GM23338 (cell line): ENCODE results near the gene DOCK1. TPM values are rescaled to one million over a fixed set of nuclear protein-coding genes. Genes with fewer than 3 reads are reported as not detected.

Source experiments
- ATAC-seq: fragments of 200-7000 bp; cut with Tn5 transposase; 3 replicates; pipeline ENCODE4 v1.9.1; 2020
- DNase-seq: peaks from one replicate; pipeline ENCODE4 v3.0.0-alpha.2; 2015; ENCODE audit warnings: low spot score
- H2AFZ ChIP-seq: fragments of 200-600 bp; sonication (generic); 2 replicates; pipeline ENCODE4 v1.8.0; 2016; ENCODE audit warnings: antibody characterized with exemption, mild to moderate bottlenecking, moderate library complexity
- H3F3A ChIP-seq: fragments of 200-600 bp; sonication (generic); replicated peaks from 2 replicates; pipeline ENCODE4 v1.8.0; 2017; ENCODE audit warnings: antibody characterized with exemption, mixed run types, low read depth
- H3K27ac ChIP-seq: fragments of 200-600 bp; sonication (generic); 2 replicates; pipeline ENCODE4 v1.6.1; 2016; ENCODE audit warnings: low read depth
- H3K27me3 ChIP-seq: fragments of 200-600 bp; sonication (generic); 2 replicates; pipeline ENCODE4 v1.8.0; 2016; ENCODE audit warnings: mild to moderate bottlenecking, mixed run types, moderate library complexity; ENCODE audit not compliant: insufficient read depth
- H3K36me3 ChIP-seq: fragments of 200-600 bp; sonication (generic); 2 replicates; pipeline ENCODE4 v1.8.0; 2016; ENCODE audit warnings: mild to moderate bottlenecking; ENCODE audit not compliant: insufficient read depth
- H3K4me1 ChIP-seq: fragments of 200-600 bp; sonication (generic); 2 replicates; pipeline ENCODE4 v1.8.0; 2016; ENCODE audit warnings: mild to moderate bottlenecking, moderate library complexity; ENCODE audit not compliant: insufficient read depth
- H3K4me2 ChIP-seq: fragments of 200-600 bp; sonication (generic); 2 replicates; pipeline ENCODE4 v1.7.1; 2017; ENCODE audit warnings: mixed run types
- H3K4me3 ChIP-seq: fragments of 200-600 bp; sonication (generic); 2 replicates; pipeline ENCODE4 v1.6.1; 2016; ENCODE audit warnings: mixed run types
- H3K79me2 ChIP-seq: fragments of 200-600 bp; sonication (generic); replicated peaks from 2 replicates; pipeline ENCODE4 v1.8.0; 2017; ENCODE audit warnings: mild to moderate bottlenecking; ENCODE audit not compliant: insufficient read depth
- H3K9me2 ChIP-seq: fragments of 200-600 bp; sonication (generic); 2 replicates; pipeline ENCODE4 v1.8.0; 2017; ENCODE audit not compliant: insufficient read depth
- H4K20me1 ChIP-seq: fragments of 200-600 bp; sonication (generic); replicated peaks from 2 replicates; pipeline ENCODE4 v1.8.0; 2017; ENCODE audit warnings: mild to moderate bottlenecking; ENCODE audit not compliant: insufficient read depth
- H3K27ac Mint-ChIP-seq: 2 replicates; pipeline ENCODE4 v1.8.0; 2020; ENCODE audit warnings: inconsistent platforms, mild to moderate bottlenecking, moderate library complexity, mixed read lengths
- H3K27me3 Mint-ChIP-seq: 3 replicates; pipeline ENCODE4 v1.8.0; 2022; ENCODE audit warnings: low read depth, mild to moderate bottlenecking, moderate library complexity, mixed read lengths, inconsistent platforms; ENCODE audit not compliant: insufficient read depth, poor library complexity
- H3K36me3 Mint-ChIP-seq: 3 replicates; pipeline ENCODE4 v1.8.0; 2021; ENCODE audit warnings: low read depth, mild to moderate bottlenecking, inconsistent platforms, moderate library complexity, mixed read lengths
- H3K4me1 Mint-ChIP-seq: 3 replicates; pipeline ENCODE4 v1.8.0; 2020; ENCODE audit warnings: mild to moderate bottlenecking, inconsistent platforms, mixed read lengths
- H3K4me3 Mint-ChIP-seq: 3 replicates; pipeline ENCODE4 v1.8.0; 2021; ENCODE audit warnings: moderate library complexity, mild to moderate bottlenecking, inconsistent platforms, mixed read lengths
- H3K9me3 Mint-ChIP-seq: 3 replicates; pipeline ENCODE4 v1.8.0; 2020; ENCODE audit warnings: moderate library complexity, mild to moderate bottlenecking, inconsistent platforms, mixed read lengths
- CREB1 ChIP-seq: fragments of 250-450 bp; sonication (Bioruptor Pico); IDR thresholded peaks from 2 replicates; pipeline ENCODE4 v1.5.0; 2020; ENCODE audit warnings: low read depth, mild to moderate bottlenecking, moderate library complexity
- JUNB ChIP-seq: IDR thresholded peaks from one replicate; pipeline ENCODE4 v1.6.1; 2016; ENCODE audit warnings: antibody characterized with exemption; ENCODE audit not compliant: unreplicated experiment
- POLR2AphosphoS5 ChIP-seq: IDR thresholded peaks from 2 replicates; pipeline ENCODE4 v1.6.1; 2016; ENCODE audit warnings: antibody characterized with exemption, low read depth
- STAT1 ChIP-seq: IDR thresholded peaks from one replicate; pipeline ENCODE4 v1.6.1; 2016; ENCODE audit warnings: antibody characterized with exemption; ENCODE audit not compliant: unreplicated experiment
- polyA plus RNA-seq: library from polyadenylated mRNA; unstranded; fragments of >200 nt; fragmentation: Nextera tagmentation; extraction: Ambion mirVana; gene quantifications from 2 replicates; pipeline ENCODE4 v1.2.1, GENCODE V29; 2016
- total RNA-seq: library from RNA; depleted of rRNA; stranded (reverse); fragments of >200 nt; shearing (Covaris generic); gene quantifications from 2 replicates; pipeline ENCODE4 v1.2.3, GENCODE V29; 2014
- TF ChIP-seq, protein P1 (sequence below): fragments of 250-450 bp; sonication (Bioruptor Pico); IDR thresholded peaks from 2 replicates; pipeline ENCODE4 v1.5.0; 2020; ENCODE audit warnings: mild to moderate bottlenecking, moderate library complexity
- TF ChIP-seq, protein P2 (sequence below): IDR thresholded peaks from 2 replicates; pipeline ENCODE4 v1.6.1; 2016; ENCODE audit warnings: antibody characterized with exemption
- TF ChIP-seq, protein P3 (sequence below): IDR thresholded peaks from one replicate; pipeline ENCODE4 v1.6.1; 2018; ENCODE audit warnings: antibody characterized with exemption; ENCODE audit not compliant: unreplicated experiment

Gene DOCK1
- total and polyA plus RNA-seq, 2 experiments from 2014 or later: 13.2 to 55.3 TPM

DNA sequence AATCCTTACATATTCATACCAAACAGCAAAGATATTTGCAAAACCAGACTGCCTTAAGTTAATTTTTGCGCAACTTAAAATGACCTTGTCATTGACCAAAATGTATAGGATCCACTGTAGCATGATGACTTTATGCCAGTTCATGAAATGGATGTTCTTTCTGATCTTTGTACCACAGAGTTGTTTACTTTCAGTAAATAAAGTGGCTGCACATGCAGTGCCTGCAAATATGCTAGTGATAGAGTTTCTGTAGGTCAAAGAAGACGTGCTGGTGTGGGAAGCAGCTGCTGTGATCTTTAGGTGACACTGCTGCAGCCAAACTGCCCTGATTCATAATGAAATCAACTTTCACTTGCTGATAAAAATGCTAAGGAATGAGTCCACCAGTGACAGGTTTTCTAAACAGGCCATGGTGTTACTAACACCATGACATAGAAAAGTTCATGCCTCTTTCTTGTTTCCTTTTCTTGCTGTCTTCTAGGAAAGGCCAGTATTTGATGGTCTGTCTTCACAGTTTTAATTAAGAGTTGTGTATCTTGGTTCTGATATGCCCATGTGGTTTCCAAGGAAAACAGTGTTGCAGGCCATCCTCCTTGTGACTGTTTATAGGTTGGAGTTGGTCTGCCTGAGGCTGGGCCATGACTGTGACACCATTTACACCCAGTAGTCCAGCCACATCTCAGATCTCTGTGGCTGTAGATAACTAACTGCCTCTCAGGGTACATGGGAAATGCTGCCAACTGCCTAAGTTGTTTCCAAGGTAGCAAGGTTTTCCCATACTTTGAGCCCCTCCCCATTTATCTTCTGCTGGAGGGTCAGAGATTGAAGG lies 228.7 kb downstream of the DOCK1 start:
- Histone ChIP-seq H4K20me1 (peaks cover 4% of the 10 kb centered on the region; the same call in 1 of the 2 replicates), H3K4me1 (no peaks in the 10 kb centered on the region), H3K4me2 (no peak overlapping the region), H3F3A (no peaks in the 10 kb centered on the region), H2AFZ (no peak overlapping the region), H3K79me2 (no peaks in the 10 kb centered on the region), H3K4me3 (no peak overlapping the region), H3K27me3 (no peaks in the 10 kb centered on the region), H3K36me3 (no peaks in the 10 kb centered on the region), H3K27ac (no peak overlapping the region), H3K9me2 (no peaks in the 10 kb centered on the region)
- ATAC-seq (no peak), DNase-seq (no peak)
- no peak overlapping the region for H3K27ac Mint-ChIP-seq
- H3K4me1 Mint-ChIP-seq: no peaks in the 10 kb centered on the region
- H3K36me3 Mint-ChIP-seq: peaks cover 10% of the 10 kb centered on the region
- TF ChIP-seq, protein P1, sequence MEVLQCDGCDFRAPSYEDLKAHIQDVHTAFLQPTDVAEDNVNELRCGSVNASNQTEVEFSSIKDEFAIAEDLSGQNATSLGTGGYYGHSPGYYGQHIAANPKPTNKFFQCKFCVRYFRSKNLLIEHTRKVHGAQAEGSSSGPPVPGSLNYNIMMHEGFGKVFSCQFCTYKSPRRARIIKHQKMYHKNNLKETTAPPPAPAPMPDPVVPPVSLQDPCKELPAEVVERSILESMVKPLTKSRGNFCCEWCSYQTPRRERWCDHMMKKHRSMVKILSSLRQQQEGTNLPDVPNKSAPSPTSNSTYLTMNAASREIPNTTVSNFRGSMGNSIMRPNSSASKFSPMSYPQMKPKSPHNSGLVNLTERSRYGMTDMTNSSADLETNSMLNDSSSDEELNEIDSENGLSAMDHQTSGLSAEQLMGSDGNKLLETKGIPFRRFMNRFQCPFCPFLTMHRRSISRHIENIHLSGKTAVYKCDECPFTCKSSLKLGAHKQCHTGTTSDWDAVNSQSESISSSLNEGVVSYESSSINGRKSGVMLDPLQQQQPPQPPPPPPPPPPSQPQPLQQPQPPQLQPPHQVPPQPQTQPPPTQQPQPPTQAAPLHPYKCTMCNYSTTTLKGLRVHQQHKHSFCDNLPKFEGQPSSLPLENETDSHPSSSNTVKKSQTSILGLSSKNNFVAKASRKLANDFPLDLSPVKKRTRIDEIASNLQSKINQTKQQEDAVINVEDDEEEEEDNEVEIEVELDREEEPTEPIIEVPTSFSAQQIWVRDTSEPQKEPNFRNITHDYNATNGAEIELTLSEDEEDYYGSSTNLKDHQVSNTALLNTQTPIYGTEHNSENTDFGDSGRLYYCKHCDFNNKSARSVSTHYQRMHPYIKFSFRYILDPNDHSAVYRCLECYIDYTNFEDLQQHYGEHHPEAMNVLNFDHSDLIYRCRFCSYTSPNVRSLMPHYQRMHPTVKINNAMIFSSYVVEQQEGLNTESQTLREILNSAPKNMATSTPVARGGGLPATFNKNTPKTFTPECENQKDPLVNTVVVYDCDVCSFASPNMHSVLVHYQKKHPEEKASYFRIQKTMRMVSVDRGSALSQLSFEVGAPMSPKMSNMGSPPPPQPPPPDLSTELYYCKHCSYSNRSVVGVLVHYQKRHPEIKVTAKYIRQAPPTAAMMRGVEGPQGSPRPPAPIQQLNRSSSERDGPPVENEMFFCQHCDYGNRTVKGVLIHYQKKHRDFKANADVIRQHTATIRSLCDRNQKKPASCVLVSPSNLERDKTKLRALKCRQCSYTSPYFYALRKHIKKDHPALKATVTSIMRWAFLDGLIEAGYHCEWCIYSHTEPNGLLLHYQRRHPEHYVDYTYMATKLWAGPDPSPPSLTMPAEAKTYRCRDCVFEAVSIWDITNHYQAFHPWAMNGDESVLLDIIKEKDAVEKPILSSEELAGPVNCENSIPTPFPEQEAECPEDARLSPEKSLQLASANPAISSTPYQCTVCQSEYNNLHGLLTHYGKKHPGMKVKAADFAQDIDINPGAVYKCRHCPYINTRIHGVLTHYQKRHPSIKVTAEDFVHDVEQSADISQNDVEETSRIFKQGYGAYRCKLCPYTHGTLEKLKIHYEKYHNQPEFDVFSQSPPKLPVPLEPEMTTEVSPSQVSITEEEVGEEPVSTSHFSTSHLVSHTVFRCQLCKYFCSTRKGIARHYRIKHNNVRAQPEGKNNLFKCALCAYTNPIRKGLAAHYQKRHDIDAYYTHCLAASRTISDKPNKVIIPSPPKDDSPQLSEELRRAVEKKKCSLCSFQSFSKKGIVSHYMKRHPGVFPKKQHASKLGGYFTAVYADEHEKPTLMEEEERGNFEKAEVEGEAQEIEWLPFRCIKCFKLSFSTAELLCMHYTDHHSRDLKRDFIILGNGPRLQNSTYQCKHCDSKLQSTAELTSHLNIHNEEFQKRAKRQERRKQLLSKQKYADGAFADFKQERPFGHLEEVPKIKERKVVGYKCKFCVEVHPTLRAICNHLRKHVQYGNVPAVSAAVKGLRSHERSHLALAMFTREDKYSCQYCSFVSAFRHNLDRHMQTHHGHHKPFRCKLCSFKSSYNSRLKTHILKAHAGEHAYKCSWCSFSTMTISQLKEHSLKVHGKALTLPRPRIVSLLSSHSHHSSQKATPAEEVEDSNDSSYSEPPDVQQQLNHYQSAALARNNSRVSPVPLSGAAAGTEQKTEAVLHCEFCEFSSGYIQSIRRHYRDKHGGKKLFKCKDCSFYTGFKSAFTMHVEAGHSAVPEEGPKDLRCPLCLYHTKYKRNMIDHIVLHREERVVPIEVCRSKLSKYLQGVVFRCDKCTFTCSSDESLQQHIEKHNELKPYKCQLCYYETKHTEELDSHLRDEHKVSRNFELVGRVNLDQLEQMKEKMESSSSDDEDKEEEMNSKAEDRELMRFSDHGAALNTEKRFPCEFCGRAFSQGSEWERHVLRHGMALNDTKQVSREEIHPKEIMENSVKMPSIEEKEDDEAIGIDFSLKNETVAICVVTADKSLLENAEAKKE (CRISPR knock-in tag): no peak
- H3K27me3 Mint-ChIP-seq: no peaks in the 10 kb centered on the region
- H3K9me3 Mint-ChIP-seq: no peaks in the 10 kb centered on the region
- no peak overlapping the region for H3K4me3 Mint-ChIP-seq

DNA sequence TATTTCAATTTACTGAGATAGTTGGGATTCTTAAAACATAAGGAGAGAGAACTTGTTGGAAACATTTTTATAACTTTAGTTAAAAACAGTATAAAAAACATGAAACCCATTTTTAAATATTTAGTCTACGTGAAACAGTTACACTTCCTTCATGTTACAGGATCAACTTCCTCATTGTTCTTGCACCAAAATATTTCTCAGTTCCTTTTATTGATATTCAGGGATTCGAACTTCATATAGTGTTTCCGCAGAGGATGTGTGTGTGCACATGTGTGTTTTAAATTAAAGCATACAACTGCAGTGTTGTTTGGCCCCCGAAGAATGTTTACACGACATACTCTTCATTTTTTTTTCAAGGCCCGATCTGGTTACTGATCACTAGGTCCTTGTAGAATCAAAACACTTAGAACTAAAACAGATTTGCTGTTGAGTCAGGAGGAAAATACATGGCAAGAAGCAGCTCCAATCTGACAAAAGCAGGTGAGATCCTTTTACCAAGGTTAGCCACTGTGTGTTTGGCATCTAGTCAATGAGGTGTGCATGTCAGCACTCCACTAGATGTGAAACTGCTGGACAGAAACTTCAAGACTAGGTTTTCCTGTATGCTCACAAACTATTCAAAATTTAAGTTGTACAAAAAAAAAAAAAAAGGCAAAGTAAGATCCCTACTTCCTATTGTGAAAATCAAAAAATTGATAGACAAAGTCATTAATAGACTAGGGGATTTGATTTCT lies 230.8 kb downstream of the DOCK1 start:
- no peaks in the 10 kb centered on the region for H3K4me1 Mint-ChIP-seq
- Histone ChIP-seq H3K79me2 (no peaks in the 10 kb centered on the region), H3K4me1 (no peaks in the 10 kb centered on the region), H3F3A (no peaks in the 10 kb centered on the region), H4K20me1 (peaks cover 4% of the 10 kb centered on the region; the same call in 1 of the 2 replicates), H3K9me2 (no peaks in the 10 kb centered on the region), H3K4me2 (no peak overlapping the region), H3K36me3 (no peaks in the 10 kb centered on the region), H3K4me3 (no peak overlapping the region), H3K27me3 (no peaks in the 10 kb centered on the region), H3K27ac (no peak overlapping the region), H2AFZ (no peak overlapping the region)
- no peaks in the 10 kb centered on the region for H3K9me3 Mint-ChIP-seq
- ATAC-seq: no peak
- no peak overlapping the region for H3K4me3 Mint-ChIP-seq
- H3K27ac Mint-ChIP-seq: no peak overlapping the region
- DNase-seq: no peak
- peaks cover 3% of the 10 kb centered on the region; the same call in 1 of the 3 replicates for H3K36me3 Mint-ChIP-seq
- H3K27me3 Mint-ChIP-seq: no peaks in the 10 kb centered on the region
- no peak for TF ChIP-seq STAT1
- no peak for TF ChIP-seq CREB1 (CRISPR knock-in tag)
- no peak for TF ChIP-seq POLR2AphosphoS5
- no peak for TF ChIP-seq JUNB
- TF ChIP-seq, protein P2, sequence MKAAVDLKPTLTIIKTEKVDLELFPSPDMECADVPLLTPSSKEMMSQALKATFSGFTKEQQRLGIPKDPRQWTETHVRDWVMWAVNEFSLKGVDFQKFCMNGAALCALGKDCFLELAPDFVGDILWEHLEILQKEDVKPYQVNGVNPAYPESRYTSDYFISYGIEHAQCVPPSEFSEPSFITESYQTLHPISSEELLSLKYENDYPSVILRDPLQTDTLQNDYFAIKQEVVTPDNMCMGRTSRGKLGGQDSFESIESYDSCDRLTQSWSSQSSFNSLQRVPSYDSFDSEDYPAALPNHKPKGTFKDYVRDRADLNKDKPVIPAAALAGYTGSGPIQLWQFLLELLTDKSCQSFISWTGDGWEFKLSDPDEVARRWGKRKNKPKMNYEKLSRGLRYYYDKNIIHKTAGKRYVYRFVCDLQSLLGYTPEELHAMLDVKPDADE: no peak
- TF ChIP-seq, protein P3, sequence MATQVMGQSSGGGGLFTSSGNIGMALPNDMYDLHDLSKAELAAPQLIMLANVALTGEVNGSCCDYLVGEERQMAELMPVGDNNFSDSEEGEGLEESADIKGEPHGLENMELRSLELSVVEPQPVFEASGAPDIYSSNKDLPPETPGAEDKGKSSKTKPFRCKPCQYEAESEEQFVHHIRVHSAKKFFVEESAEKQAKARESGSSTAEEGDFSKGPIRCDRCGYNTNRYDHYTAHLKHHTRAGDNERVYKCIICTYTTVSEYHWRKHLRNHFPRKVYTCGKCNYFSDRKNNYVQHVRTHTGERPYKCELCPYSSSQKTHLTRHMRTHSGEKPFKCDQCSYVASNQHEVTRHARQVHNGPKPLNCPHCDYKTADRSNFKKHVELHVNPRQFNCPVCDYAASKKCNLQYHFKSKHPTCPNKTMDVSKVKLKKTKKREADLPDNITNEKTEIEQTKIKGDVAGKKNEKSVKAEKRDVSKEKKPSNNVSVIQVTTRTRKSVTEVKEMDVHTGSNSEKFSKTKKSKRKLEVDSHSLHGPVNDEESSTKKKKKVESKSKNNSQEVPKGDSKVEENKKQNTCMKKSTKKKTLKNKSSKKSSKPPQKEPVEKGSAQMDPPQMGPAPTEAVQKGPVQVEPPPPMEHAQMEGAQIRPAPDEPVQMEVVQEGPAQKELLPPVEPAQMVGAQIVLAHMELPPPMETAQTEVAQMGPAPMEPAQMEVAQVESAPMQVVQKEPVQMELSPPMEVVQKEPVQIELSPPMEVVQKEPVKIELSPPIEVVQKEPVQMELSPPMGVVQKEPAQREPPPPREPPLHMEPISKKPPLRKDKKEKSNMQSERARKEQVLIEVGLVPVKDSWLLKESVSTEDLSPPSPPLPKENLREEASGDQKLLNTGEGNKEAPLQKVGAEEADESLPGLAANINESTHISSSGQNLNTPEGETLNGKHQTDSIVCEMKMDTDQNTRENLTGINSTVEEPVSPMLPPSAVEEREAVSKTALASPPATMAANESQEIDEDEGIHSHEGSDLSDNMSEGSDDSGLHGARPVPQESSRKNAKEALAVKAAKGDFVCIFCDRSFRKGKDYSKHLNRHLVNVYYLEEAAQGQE: no peak
